GM04504 (cell line): Measurements from ENCODE around the gene GLDN.

Source experiments
- DNase-seq: peaks from one replicate; pipeline ENCODE4 v3.0.0-alpha.2; 2012; ENCODE audit warnings: low read depth

Gene GLDN

GRCh38 chr15:51356983-51357382 lies 15.5 kb downstream of the GLDN start:
- no peak for DNase-seq

GRCh38 chr15:51359981-51360380 lies 18.5 kb downstream of the GLDN start:
- DNase-seq: no peak

DNA sequence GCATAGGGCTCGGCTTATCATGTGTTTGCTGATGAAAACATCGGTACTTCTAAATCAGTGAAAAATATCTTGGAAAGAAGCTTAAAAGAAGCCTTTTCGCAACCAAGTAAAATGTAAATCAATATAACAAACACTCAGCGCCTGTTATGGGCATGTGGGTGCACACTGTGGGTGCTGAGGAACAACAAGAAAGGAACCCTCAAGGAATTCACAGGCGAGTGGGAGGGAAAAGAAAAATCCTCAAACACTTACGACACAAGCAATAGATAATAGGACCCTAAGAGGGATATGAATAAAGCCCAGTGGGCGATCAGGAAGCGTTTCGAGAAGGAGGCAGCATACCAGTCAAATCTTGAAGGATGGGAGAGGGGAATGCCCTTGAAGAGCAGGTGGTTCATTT lies 21.9 kb downstream of the GLDN start:
- no peak for DNase-seq

DNA sequence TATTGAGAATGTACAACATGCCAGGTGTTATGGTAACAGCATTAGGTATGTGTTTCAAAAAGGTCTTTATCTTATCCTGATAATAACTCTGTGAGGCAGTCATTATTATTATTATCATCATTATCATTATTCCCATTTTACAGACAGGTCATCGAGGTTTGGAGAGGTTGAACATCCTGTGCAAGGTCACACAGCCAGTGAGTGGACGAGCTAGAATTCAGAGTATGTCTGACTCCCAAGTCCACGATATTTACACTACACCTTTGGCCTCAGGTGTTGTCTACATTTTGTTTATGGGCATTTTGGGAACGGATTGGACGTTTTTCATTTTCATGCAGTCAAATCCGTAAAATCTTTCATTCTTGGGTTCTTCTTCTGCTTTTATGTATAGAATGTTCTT lies 24.0 kb downstream of the GLDN start:
- DNase-seq: no peak

DNA sequence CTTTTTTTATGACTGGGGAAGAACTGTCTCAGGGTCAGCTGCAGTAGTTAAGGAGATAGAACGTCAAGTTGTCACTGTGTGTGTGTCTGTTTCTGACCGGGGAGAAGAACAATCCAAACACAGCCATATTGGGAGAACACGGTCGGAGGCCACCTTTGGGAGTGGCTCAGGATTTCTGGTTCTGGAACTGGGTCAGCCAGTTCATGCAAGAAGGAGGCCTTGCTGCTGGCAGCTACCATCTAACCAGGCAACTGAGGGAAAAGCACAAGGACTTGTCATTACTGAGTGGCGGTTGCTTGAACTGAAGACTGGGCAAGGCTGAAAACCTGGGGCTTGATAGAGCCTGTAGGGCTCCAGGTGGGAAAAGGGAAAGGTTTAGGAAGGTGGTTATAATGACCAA lies 24.6 kb downstream of the GLDN start:
- DNase-seq: no peak

GRCh38 chr15:51366920-51367319 lies 25.5 kb downstream of the GLDN start:
- DNase-seq: peak; percentile 55

DNA sequence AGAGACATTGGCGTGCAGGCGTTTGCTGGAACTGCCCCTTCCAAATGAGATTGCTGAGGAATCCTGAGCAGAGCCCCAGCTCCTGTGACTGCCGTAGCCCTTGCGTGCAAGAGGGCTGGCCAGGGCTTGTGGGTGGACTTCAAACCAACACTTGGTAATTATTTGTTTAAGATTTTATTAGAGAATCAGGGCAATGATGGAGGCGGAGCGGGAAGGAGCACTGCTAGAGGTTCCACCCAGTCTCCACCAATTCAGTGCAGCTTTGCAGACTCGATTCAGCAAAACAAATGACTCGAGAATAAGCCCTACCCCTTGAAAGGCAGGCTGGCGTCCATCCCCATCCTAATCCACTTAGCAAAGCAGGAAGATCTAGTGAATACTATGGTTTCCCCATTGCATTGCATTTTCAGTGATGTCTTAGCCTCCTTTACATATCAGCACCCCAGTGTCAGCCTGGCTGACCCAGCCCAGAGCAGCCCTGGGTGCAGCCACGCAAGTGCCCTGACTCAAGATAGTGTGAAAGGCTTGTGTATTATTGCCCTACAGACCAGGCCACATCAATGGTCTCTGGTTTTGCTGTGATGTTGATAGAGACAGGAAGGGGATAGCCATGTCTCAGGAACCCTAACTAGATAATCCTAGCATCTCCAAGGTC lies 26.0 kb downstream of the GLDN start:
- no peak for DNase-seq

DNA sequence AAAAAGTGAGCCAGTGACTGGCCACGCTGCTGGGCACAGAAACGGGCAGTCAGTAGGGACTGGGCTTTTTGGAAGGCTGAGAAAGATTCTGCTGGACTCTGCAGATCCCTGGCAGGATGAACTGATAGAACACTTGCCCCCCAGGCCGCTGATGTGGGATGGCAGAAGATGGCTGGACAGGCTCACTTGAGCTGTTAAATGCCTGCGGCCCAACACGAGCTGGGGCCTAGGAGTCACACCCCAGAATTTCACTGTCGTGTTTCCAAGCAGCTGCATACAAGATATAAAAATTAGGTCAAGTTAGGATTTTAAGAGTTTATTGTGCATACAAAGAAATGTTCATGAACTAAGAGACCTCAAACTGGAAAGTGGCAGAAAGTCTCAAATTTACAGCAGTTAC lies 26.9 kb downstream of the GLDN start:
- DNase-seq: no peak

DNA sequence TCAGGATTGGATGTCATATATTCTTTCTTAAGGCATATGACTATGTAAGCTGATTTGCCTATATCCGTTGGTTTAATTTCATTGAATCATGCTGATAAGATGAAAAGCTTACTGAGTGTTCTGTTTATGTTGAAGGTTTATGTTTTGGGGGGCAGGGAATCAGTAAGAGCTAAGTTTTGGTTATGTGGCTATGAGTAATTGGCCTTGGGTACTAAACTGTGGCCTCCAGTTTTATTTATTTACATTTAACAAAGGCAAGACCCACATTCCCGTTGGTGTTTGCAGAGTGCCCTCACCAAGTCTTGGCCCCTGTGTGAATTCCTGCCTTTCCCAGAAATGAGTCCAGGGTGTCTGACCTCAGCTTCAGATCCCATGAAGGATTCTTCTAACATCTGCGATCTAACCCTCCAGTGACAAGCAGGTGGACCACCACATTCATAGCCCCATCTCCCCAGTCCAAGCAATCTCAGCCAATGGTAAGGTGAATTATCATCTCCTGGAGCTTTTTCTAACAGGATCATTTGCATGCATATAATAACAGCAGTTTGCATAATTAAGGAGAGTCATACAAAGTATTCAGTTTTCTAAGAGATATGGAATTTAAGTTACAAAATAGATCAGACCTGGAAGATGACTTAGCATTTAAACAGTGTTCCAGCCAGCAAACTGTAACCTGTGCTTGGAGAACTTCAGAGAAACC lies 27.4 kb downstream of the GLDN start:
- no peak for DNase-seq

- no peak for DNase-seq
These were observed 28.0 kb downstream of the GLDN start for GRCh38 chr15:51369451-51369761.

GRCh38 chr15:51371266-51371665 lies 29.8 kb downstream of the GLDN start:
- DNase-seq: no peak

DNA sequence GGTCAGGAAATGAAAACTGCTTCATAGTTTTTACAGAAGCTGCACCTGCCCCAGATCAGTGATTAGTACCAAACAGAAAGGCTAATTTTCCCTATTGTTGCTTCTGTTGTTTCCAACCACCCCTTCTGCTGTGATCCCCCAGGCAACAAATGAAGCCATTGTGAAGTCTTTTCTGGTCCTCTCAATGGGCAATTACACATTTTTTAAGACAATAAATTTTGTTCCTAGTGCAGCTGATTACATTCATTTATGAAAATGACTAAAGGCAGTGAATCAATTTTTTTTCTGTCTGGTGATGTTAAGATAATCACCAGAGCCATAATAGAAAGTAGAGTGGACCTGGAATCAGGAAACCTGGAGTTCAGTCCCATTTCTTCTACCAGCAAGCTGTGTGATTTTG lies 32.7 kb downstream of the GLDN start:
- no peak for DNase-seq

DNA sequence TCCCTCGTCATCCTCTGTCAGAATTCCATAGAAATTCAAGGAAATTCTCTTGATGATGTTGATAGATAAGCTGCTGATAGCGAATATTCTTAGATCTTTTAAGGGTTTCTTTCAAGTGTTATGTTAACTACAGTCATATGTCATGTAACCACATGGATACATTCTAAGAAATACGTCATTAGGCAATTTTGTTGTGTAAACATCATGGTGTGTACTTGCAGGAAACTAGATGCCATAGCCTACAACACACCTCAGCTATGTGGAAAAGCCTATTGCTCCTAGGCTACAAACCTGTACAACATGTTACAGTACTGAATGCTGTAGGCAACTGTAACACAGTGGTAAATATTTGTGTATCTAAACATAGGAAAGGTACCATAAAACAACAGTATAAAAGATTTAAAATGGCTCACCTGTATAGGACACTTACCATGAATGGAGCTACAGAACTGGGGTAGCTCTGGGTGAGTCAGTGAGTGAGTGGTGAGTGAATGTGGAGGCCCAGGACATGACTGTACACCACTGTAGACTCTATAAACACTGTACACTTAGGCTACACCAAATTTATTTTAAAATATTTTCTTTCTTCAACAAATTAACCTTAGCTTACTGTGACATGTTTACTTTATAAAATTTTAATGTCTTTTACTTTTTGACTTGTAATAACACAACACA lies 34.6 kb downstream of the GLDN start:
- no peak for DNase-seq

DNA sequence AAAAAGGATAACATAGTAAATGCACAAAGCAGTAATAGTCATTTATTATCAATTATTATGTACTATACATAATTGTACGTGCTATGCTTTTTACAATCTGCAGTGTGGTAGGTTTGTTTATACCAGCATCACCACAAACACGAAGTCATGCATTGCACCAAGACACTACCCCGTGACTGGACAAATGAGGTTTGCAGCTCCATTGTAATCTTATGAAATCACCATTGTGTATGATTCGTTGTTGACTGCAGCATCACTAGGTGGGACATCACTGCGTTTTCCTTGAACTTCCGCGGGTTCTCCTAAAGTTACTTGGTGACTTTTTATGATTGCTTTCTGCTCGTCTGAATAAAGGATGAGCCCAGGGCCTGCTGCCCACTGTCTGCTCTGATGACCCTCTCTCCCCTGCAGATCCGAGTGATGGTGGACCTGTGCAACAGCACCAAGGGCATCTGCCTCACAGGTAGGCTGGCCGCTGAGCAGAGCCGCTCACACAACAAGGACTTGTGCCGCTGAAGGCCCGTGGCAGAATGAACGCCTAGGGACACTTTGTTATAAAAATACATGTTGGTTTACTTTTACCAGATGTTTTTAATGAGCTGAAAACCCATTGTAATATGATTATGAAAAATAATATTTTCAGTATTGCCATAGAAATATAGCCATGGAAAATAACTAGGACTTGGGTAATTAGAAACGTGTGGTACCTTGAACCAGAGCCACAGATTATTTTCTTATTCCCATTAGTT lies 35.8 kb downstream of the GLDN start:
- DNase-seq: peak; percentile 81

GRCh38 chr15:51378406-51378805 lies 37.0 kb downstream of the GLDN start:
- DNase-seq: no peak

GRCh38 chr15:51379390-51379789 lies 37.9 kb downstream of the GLDN start:
- no peak for DNase-seq

DNA sequence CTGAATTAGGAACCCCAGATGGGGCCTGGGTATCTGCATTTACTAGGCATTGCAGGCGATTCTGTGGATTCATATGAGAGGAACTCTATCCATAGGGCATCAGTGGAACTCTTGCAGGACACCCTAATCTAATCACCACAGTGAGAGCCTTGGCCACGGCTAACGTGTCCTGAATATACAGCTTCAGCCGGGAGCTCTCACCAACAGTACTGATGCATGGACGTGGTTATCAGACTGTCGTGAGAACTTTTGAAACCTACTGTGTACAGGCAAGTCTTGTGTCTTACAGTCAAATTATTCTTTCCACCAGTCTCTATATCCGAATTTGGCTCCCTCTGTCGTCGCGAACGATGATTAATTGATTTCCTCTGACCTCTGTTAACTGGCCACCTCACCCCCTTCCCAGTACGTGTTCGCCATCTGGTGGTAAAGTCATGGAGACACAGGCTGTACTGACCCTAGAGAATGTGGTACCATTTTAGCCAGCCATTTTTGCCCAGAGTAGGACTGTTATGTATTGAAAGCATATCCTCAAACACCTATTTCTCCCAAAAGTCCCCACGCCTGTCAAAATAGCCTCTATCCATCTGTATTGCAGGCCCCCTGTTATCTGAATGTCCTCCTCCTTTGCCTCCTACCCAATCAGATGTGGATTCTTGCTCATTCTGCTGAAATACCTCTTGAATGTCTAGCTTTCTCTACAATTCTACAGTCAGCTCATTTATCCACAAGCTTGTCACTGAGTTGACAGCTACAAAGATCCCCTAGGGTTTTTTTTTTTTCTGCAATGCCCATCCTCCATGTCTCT lies 39.7 kb downstream of the GLDN start:
- DNase-seq: no peak

DNA sequence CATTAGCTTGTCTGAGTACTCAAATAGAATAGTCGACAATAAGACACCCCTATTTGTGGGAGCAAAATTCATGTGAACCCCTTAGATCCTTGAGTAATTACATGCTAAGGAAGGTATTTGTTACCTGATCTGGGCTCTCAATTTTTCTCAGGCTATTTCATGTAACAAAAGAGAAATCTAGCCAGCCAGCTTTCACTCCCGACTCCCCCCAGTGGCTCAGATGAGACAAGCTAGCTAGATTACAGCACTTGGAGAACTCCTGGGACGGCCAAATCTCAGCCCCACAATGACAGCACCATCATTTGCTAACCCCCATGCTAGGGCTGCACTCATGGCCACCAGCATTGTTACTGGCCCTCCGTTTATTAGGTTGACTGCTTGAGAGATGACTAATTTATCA lies 41.3 kb downstream of the GLDN start:
- no peak for DNase-seq

DNA sequence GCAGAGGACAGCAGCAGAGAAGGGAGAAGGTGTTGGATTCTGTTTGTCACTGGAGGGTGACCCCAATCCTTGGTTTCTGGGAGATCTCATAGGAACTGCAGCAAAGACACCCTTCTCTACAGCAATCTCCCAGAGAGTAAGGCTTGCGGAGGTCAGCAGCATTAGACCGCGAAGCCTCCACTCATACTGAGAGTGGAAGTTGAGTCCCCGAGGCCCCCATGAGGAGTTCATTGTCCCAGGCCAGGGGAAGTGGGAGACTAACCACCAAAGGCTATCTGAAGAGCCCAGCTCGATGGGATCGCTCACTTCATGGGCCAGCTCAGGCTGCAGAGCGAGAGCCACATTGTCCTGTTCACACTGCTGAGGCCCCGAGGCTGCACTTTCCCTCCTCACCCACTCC lies 44.6 kb downstream of the GLDN start:
- no peak for DNase-seq

DNA sequence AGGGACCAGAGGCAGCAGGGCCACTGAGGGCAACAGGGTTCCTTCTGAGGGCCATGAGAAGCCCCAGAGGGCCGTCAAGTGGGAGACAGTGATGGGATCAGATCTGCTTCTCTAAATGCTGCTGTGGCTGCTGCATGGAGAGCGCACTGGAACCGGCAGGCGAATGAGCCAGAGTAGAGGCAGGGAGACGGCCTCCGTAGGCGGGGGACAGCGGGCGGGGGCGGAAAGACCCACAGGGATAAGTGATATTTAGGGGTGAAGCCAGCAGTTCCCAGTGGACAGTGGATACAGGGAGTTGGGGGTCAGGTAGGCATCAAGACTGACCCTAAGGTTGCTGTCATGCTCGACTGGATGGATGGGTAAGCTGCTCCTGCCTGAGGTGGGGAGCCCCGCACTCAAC lies 45.0 kb downstream of the GLDN start:
- no peak for DNase-seq

DNA sequence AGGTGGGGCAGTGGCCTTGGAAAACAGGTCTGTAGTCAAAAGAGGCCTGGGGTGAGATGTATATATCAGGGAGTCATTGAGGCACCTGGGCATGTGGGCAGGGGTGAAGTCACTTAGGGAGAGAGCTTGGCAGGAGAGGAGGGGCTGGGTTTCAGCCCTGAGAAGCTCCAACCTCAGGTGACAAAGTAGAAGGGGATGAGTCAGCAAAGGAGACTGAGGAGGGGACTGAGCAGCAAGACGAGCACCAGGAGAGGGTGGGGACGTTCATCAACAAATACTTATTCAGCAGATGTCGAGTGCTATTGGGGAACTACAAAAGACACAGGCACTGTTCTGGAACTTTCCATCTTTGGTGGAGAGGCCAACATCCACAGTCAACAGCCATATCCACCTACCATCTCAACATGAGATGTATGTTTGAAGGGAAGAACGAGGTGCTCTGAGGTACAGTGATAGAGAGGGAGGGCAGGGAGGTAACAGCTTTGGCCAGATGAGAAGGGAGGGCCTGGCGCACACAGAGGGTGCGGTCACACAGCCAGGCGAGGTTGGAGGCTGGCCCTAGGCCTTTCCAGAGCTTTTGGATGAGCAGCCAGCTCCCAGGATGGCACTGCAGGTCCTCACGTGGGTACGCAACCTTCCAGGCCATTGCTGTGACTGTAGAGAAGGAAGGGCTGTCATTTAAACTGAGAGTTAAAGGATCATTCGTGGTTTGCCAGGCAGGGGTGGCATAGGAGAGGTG lies 45.7 kb downstream of the GLDN start:
- DNase-seq: no peak

- no peak for DNase-seq
These were observed 46.2 kb downstream of the GLDN start for GRCh38 chr15:51387699-51388041.
